PC-3 (cell line): ENCODE results near the gene ZMIZ1. TPM values are rescaled to one million over a fixed set of nuclear protein-coding genes. Genes with fewer than 3 reads are reported as not detected.

Source experiments
- ATAC-seq: fragments of 200-7000 bp; cut with Tn5 transposase; 2 replicates; pipeline ENCODE4 v1.9.1; 2020; ENCODE audit warnings: mild to moderate bottlenecking, moderate library complexity
- BruUV-seq: library from RNA; stranded (reverse); fragments of 400-500 nt; replicated peaks from 2 replicates; lab custom pipeline; 2021; lab: Mats Ljungman, UMichigan
- CTCF ChIA-PET: fragments of 300-600 bp; sonication (Branson Sonifier 250); formaldehyde crosslinking; loops from one replicate; lab custom pipeline; 2022; ENCODE audit warnings: antibody characterized with exemption; lab: Charles Lee
- POLR2A ChIA-PET: fragments of 300-600 bp; sonication (Branson Sonifier 250); formaldehyde crosslinking; loops from one replicate; lab custom pipeline; 2022; ENCODE audit warnings: antibody characterized with exemption; ENCODE audit not compliant: unreplicated experiment; lab: Charles Lee
- DNase-seq: peaks from one replicate; pipeline ENCODE4 v3.0.0-alpha.2; 2015
- H2AFZ ChIP-seq: fragments of 300-600 bp; sonication (generic); 2 replicates; pipeline ENCODE4 v1.6.0; 2016; ENCODE audit warnings: antibody characterized with exemption, low read length
- H3F3A ChIP-seq: fragments of 300-600 bp; sonication (generic); one replicate; pipeline ENCODE4 v1.6.0; 2017; ENCODE audit warnings: antibody characterized with exemption, low read length, control low read depth, mild to moderate bottlenecking; ENCODE audit not compliant: unreplicated experiment
- H3K27ac ChIP-seq: fragments of 300-600 bp; sonication (generic); 2 replicates; pipeline ENCODE4 v1.5.1; 2016; ENCODE audit warnings: mild to moderate bottlenecking, low read length
- H3K27me3 ChIP-seq: fragments of 300-600 bp; sonication (generic); 2 replicates; pipeline ENCODE4 v1.6.1; 2016; ENCODE audit warnings: low read length, mixed read lengths
- H3K36me3 ChIP-seq: fragments of 300-600 bp; sonication (generic); 2 replicates; pipeline ENCODE4 v1.6.1; 2016; ENCODE audit warnings: low read depth, mixed run types, low read length, mixed read lengths
- H3K4me1 ChIP-seq: fragments of 300-600 bp; sonication (generic); 2 replicates; pipeline ENCODE4 v1.5.1; 2016; ENCODE audit warnings: low read length; ENCODE audit not compliant: insufficient read depth
- H3K4me2 ChIP-seq: fragments of 300-600 bp; sonication (generic); 2 replicates; pipeline ENCODE4 v1.6.0; 2016; ENCODE audit warnings: low read length
- H3K4me3 ChIP-seq: fragments of 300-600 bp; sonication (generic); 2 replicates; pipeline ENCODE4 v1.5.1; 2016; ENCODE audit warnings: mild to moderate bottlenecking, low read length, mixed read lengths
- H3K79me2 ChIP-seq: fragments of 300-600 bp; sonication (generic); 2 replicates; pipeline ENCODE4 v1.6.1; 2017; ENCODE audit warnings: low read length, mixed read lengths
- H3K9ac ChIP-seq: fragments of 300-600 bp; sonication (generic); 2 replicates; pipeline ENCODE4 v1.6.0; 2016; ENCODE audit warnings: mild to moderate bottlenecking, low read length
- H3K9me2 ChIP-seq: fragments of 300-600 bp; sonication (generic); replicated peaks from 2 replicates; pipeline ENCODE4 v1.6.1; 2016; ENCODE audit warnings: mixed run types, low read length, mixed read lengths
- H3K9me3 ChIP-seq: fragments of 300-600 bp; sonication (generic); 2 replicates; pipeline ENCODE4 v1.6.1; 2016; ENCODE audit warnings: low read length, mixed read lengths
- H4K20me1 ChIP-seq: fragments of 300-600 bp; sonication (generic); 2 replicates; pipeline ENCODE4 v1.6.1; 2016; ENCODE audit warnings: low read length, mixed read lengths
- CTCF ChIP-seq: fragments of 300-600 bp; sonication (generic); conservative IDR thresholded peaks from 2 replicates; pipeline ENCODE4 v1.5.1; 2017; ENCODE audit warnings: antibody characterized with exemption, low read depth, mild to moderate bottlenecking, low read length
- EZH2 ChIP-seq: fragments of 300-600 bp; sonication (generic); IDR thresholded peaks from one replicate; pipeline ENCODE4 v1.6.1; 2017; ENCODE audit warnings: antibody characterized with exemption, mild to moderate bottlenecking, low read length; ENCODE audit not compliant: unreplicated experiment
- EZH2phosphoT487 ChIP-seq: fragments of 300-600 bp; sonication (generic); IDR thresholded peaks from 2 replicates; pipeline ENCODE4 v1.6.1; 2018; ENCODE audit warnings: mild to moderate bottlenecking, antibody characterized with exemption, low read length, borderline replicate concordance
- intact Hi-C: fragments of 100-400 bp; cut with micrococcal nuclease; formaldehyde crosslinking; loops from 2 replicates; pipeline ENCODE4 v1.9.0; 2023
- total RNA-seq: library from RNA; depleted of rRNA; stranded (reverse); fragments of >200 nt; gene quantifications from 2 replicates; pipeline ENCODE4 v1.2.3, GENCODE V29; 2014

The ZMIZ1 gene
- total RNA-seq, 1 experiment from 2014 or later, result 55.4 TPM

DNA sequence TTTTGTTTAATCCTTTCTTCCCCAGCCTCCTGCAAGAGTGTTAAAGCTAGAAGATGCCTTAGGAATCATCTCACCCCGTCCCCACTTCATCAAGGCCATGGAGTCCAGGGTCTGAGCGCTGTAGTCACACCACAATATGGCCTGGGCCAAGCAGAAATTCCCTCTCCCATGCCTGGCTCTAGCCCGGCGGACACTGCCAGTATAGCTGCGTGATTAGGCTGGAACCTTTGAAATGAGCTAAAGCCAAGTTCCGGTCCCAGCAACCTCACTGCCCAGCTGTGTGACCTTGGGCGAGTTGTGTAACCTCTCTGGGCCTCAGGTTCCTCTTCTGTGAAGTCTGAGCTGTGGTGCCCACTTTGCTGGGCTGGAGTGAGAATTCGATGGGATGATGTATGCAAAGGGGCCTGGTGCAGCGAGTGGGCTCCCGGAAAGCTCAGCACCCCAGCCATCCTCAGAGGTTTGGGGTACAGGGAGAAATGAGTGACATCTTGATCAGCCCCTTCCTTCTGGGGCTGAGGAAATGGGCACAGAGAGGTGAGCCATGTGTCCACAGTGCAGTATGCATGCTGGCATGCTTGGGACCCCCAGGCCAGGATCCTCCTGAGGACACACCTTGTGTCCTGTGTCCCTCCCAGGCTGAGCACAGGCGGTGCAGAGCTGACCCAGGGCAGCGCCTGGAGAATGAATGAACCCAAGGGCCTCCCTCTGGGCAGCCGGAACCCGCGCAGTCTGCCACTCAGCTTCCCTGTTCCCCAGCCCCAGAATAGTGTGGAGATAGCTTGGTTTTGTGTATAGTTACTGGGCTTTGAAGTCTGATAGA lies 118.6 kb downstream of the ZMIZ1 start:
- intact Hi-C loops, result no loop called here
- Histone ChIP-seq H3K4me3 (no peak overlapping the region), H4K20me1 (no peaks in the 10 kb centered on the region), H3K79me2 (peaks cover 11% of the 10 kb centered on the region), H3F3A (no peaks in the 10 kb centered on the region), H3K4me1 (peaks cover 53% of the 10 kb centered on the region), H3K27ac (no peak overlapping the region), H3K9me3 (no peaks in the 10 kb centered on the region), H3K9me2 (no peaks in the 10 kb centered on the region), H2AFZ (no peak overlapping the region), H3K27me3 (no peaks in the 10 kb centered on the region), H3K4me2 (no peak overlapping the region), H3K9ac (no peak overlapping the region), H3K36me3 (peaks cover 14% of the 10 kb centered on the region; the same call in 1 of the 2 replicates)
- no TSS peak for BruUV-seq
- ATAC-seq, result no peak
- DNase-seq, result no peak
- POLR2A ChIA-PET, result no interaction called here
- no peak for TF ChIP-seq EZH2phosphoT487
- no peak for TF ChIP-seq CTCF
- no peak for TF ChIP-seq EZH2
- CTCF ChIA-PET, result no interaction called here

GRCh38 chr10:79188154-79188965 lies 119.6 kb downstream of the ZMIZ1 start:
- H3K27me3 ChIP-seq, result no peaks in the 10 kb centered on the region
- peaks cover 14% of the 10 kb centered on the region; the same call in 1 of the 2 replicates for H3K36me3 ChIP-seq
- no peak overlapping the region for H3K4me2 ChIP-seq
- no peak overlapping the region for H2AFZ ChIP-seq
- H3K4me3 ChIP-seq, result no peak overlapping the region
- CTCF ChIA-PET, result interaction anchor here (0.5 to 0.6 kb wide), 2 partner anchors 38 to 191 kb away, joined by 3 to 12 read pairs; no protein-coding TSS in a partner anchor
- H4K20me1 ChIP-seq, result no peaks in the 10 kb centered on the region
- POLR2A ChIA-PET, result no interaction called here
- TF ChIP-seq CTCF (no peak), EZH2phosphoT487 (no peak), EZH2 (no peak)
- H3K27ac ChIP-seq, result no peak overlapping the region
- H3F3A ChIP-seq, result no peaks in the 10 kb centered on the region
- peaks cover 51% of the 10 kb centered on the region for H3K4me1 ChIP-seq
- intact Hi-C loops, result no loop called here
- H3K9ac ChIP-seq, result no peak overlapping the region
- ATAC-seq, result no peak
- no peak for DNase-seq
- H3K9me2 ChIP-seq, result no peaks in the 10 kb centered on the region
- H3K9me3 ChIP-seq, result no peaks in the 10 kb centered on the region
- peaks cover 11% of the 10 kb centered on the region for H3K79me2 ChIP-seq
- no TSS peak for BruUV-seq
